ENCODE results near the gene BORCS8. TPM values are rescaled to one million over a fixed set of nuclear protein-coding genes. Genes with fewer than 3 reads are reported as not detected.
A peak's percentile ranks its signal among the peaks of the same experiment; 100 is the strongest.
"Not testable (repeated sequence)": the region's sequence is repeated elsewhere in the genome, so short reads cannot be mapped to it uniquely, and the experiment has no call there.

BORCS8 gene
- total and polyA plus RNA-seq, 3 donors from 2014 or later, result 17.7 to 36.6 (median 25.7) TPM

GRCh38 chr19:19176950-19177349, 15.0 kb downstream of the BORCS8 start:
- H3K9me3 ChIP-seq, result no peaks in the 10 kb centered on the region
- no peaks in the 10 kb centered on the region for H3K27me3 ChIP-seq
- H3K4me1 ChIP-seq, result no peaks in the 10 kb centered on the region
- TF ChIP-seq POLR2A (IDR thresholded peaks at IDR 0.05), result no peak
- intact Hi-C loops (cut with DNase I; ENCODE audit: low total_unique reads), result no loop called here
- no peak for DNase-seq
- no peak overlapping the region for H3K4me3 ChIP-seq
- no peak overlapping the region for H3K27ac ChIP-seq
- H3K36me3 ChIP-seq (ENCODE audit: low read depth, missing control alignments), result no peaks in the 10 kb centered on the region
- 91 to 95% methylated on average over 8 of the region's 8 CpGs for WGBS, 2 donors

- 90 to 93% methylated on average over 5 of the region's 5 CpGs for WGBS, 2 donors
- H3K27me3 ChIP-seq; H3K36me3 ChIP-seq (ENCODE audit: low read depth, missing control alignments); H3K27ac ChIP-seq; DNase-seq; H3K9me3 ChIP-seq; H3K4me3 ChIP-seq; H3K4me1 ChIP-seq; intact Hi-C loops (cut with DNase I; ENCODE audit: low total_unique reads): not testable (repeated sequence)
These were observed 18.7 kb downstream of the BORCS8 start for GRCh38 chr19:19173243-19173642.

GRCh38 chr19:19171821-19172532, 20.0 kb downstream of the BORCS8 start:
- Histone ChIP-seq H3K4me3 (no peak overlapping the region), H3K27ac (no peak overlapping the region), H3K4me1 (no peaks in the 10 kb centered on the region), H3K27me3 (no peaks in the 10 kb centered on the region), H3K9me3 (no peaks in the 10 kb centered on the region), H3K36me3 (ENCODE audit: low read depth, missing control alignments) (no peaks in the 10 kb centered on the region)
- 68 to 82% methylated on average over 8 of the region's 8 CpGs for WGBS, 2 donors
- no peak for DNase-seq
- TF ChIP-seq POLR2A (IDR thresholded peaks at IDR 0.05) (no peak), CTCF (IDR thresholded peaks at IDR 0.05) (no peak)
- intact Hi-C loops (cut with DNase I; ENCODE audit: low total_unique reads), result no loop called here

GRCh38 chr19:19170873-19171672, 20.9 kb downstream of the BORCS8 start:
- 67 to 77% methylated on average over 6 of the region's 6 CpGs for WGBS, 2 donors

GRCh38 chr19:19170053-19170872, 21.7 kb downstream of the BORCS8 start, which contains the start of gene MEF2B:
Gene MEF2B (minus strand): TSS chr19:19170263. CDS start chr19:19150735, 19,528 bp downstream.
- Histone ChIP-seq H3K27ac (no peak within 1 kb of the TSS), H3K36me3 (ENCODE audit: low read depth, missing control alignments) (no peaks in the 10 kb centered on the region), H3K4me3 (peak within 1 kb of the TSS in 1 of 2 donors; percentile 43), H3K27me3 (no peaks in the 10 kb centered on the region), H3K9me3 (no peaks in the 10 kb centered on the region), H3K4me1 (no peaks in the 10 kb centered on the region)
- TF ChIP-seq POLR2A (IDR thresholded peaks at IDR 0.05), result no peak
- no peak for TF ChIP-seq CTCF (IDR thresholded peaks at IDR 0.05)
- WGBS, 2 donors, result 30 to 37% methylated on average over 29 to 56 of the region's 56 CpGs
- DNase-seq, result peak; percentile 87
- intact Hi-C loops (cut with DNase I; ENCODE audit: low total_unique reads), result no loop called here

More at GRCh38 chr19:19170873-19171672, 20.9 kb downstream of the BORCS8 start:
- no peaks in the 10 kb centered on the region for H3K36me3 ChIP-seq (ENCODE audit: low read depth, missing control alignments)
- no peak overlapping the region for H3K4me3 ChIP-seq
- no peaks in the 10 kb centered on the region for H3K4me1 ChIP-seq
- H3K9me3 ChIP-seq, result no peaks in the 10 kb centered on the region
- no peak for DNase-seq
- intact Hi-C loops (cut with DNase I; ENCODE audit: low total_unique reads), result no loop called here
- no peak for TF ChIP-seq POLR2A (IDR thresholded peaks at IDR 0.05)
- no peaks in the 10 kb centered on the region for H3K27me3 ChIP-seq
- no peak overlapping the region for H3K27ac ChIP-seq

Measured in testis (tissue), 3 donors.